DMS79 (cell line): ENCODE results near the gene RNF41.

Experiments used
- DNase-seq: peaks from one replicate; lab custom pipeline; 2025; lab: John Stamatoyannopoulos, UW

The RNF41 gene

GRCh38 chr12:56152756-56153677 lies 68.7 kb downstream of the RNF41 start:
- DNase-seq = no peak
